ENCODE data around the gene PLCB1.

GRCh38 chr20:8720089-8720488 lies 588.0 kb downstream of the PLCB1 start:
- no peak for TF ChIP-seq EZH2 (IDR thresholded peaks at IDR 0.05; ENCODE audit: low read length, unreplicated experiment)
- TF ChIP-seq CTCF (conservative IDR thresholded peaks at IDR 0.05; ENCODE audit: low read depth, low read length), result no peak

All from PC-3 (cell line).